Measurements from ENCODE around the gene AKNAD1.
"Not testable (repeated sequence)": the region's sequence is repeated elsewhere in the genome, so short reads cannot be mapped to it uniquely, and the experiment has no call there.

The AKNAD1 gene

GRCh38 chr1:108785880-108786279, 71.0 kb downstream of the AKNAD1 start:
- no peak for DNase-seq (ENCODE audit: low spot score)

GRCh38 chr1:108785264-108785663, 71.6 kb downstream of the AKNAD1 start:
- DNase-seq (ENCODE audit: low spot score) = no peak

- not testable (repeated sequence) for DNase-seq (ENCODE audit: low spot score)
Observed at GRCh38 chr1:108781575-108781944, 75.3 kb downstream of the AKNAD1 start.

DNA sequence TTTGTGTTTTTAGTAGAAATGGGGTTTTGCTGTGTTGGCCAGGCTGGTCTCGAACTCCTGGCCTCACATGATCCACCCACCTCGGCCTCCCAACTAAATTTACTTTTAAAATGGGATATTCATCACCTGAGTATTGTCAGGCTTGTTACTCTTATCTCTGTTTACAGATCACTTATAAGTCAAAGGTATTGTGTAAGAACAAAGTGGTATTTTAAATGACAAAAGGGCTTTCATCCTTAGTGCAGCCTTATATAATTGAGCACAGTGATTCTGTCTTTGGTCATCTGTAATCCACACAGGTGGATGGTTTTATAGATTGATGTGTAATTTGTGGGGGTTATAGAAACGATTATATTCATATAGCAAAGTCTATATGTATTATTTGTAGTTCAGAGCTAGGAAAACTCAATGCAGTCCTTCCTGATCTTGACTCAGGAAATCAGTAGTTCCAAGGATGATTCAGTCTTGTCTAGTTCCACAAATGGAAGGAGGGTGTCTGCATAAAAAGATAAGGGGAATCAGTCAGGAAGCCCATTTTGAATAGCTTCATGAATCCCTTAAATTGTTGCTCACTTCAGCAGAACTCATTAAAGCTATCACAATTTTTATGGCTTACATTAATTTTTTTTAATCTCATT, 75.8 kb downstream of the AKNAD1 start:
- no peak for DNase-seq (ENCODE audit: low spot score)

GRCh38 chr1:108779455-108779854, 77.4 kb downstream of the AKNAD1 start:
- DNase-seq (ENCODE audit: low spot score) = no peak

GRCh38 chr1:108777839-108778238, 79.1 kb downstream of the AKNAD1 start:
- no peak for DNase-seq (ENCODE audit: low spot score)

DNA sequence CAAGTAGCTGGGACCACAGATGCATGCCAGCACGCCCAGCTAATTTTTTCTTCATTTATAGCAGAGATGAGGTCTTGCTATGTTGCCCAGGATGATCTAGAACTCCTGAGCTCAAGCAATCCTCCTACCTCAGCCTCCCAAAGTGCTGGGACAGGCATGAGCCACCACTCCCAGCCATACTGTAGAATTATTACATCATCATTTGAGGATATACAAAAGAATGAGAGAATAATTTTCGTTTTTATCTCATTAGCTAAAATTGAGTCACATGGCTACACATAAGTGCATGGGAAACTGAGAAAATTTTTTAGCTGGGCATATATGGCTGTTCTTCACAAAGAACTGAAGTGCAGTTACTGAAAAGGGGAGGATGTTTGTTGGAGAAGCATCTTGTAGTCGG, 89.2 kb downstream of the AKNAD1 start:
- no peak for DNase-seq (ENCODE audit: low spot score)

- DNase-seq (ENCODE audit: low spot score) = no peak
Observed at GRCh38 chr1:108767115-108767514, 89.8 kb downstream of the AKNAD1 start.

Data from hepatic stellate cell (primary cell).